Heart right ventricle (tissue), 16 donors: ENCODE results near the gene TMEM184A. TPM values are rescaled to one million over a fixed set of nuclear protein-coding genes. Genes with fewer than 3 reads are reported as not detected.

Source experiments
- ATAC-seq, 8 donors: fragments of 200-7000 bp; cut with Tn5 transposase; one replicate each; pipeline ENCODE4 v1.9.1; 2020; ENCODE audit warnings: mild to moderate bottlenecking in 8 of 8, moderate library complexity in 8 of 8, moderate number of reproducible peaks in 1 of 8
- DNase-seq, 2 donors: peaks; one replicate each; pipeline ENCODE4 v3.0.0-alpha.2; 2020
- H3K27ac ChIP-seq, 10 donors: fragments of 200-600 bp; sonication (generic) in 2 of 10; one replicate each; pipeline versions ENCODE4 v1.5.0 to v1.8.0; 2020 to 2022; ENCODE audit warnings: mild to moderate bottlenecking in 3 of 10
- H3K27me3 ChIP-seq, 7 donors: fragments of 200-600 bp; one replicate each; pipeline ENCODE4 v1.8.0; 2021 to 2022; ENCODE audit warnings: mild to moderate bottlenecking in 2 of 7
- H3K36me3 ChIP-seq, 9 donors: fragments of 200-600 bp; sonication (generic) in 1 of 9; one replicate each; pipeline versions ENCODE4 v1.5.0 to v1.8.0; 2020 to 2022; ENCODE audit warnings: mild to moderate bottlenecking in 2 of 9
- H3K4me1 ChIP-seq, 9 donors: fragments of 200-600 bp; sonication (generic) in 1 of 9; one replicate each; pipeline versions ENCODE4 v1.5.0 to v1.8.0; 2020 to 2022; ENCODE audit warnings: mild to moderate bottlenecking in 4 of 9
- H3K4me3 ChIP-seq, 10 donors: fragments of 200-600 bp; sonication (generic) in 2 of 10; one replicate each; pipeline versions ENCODE4 v1.5.0 to v1.8.0; 2020 to 2022; ENCODE audit warnings: mild to moderate bottlenecking in 7 of 10, moderate library complexity in 2 of 10
- H3K9me3 ChIP-seq, 11 donors: fragments of 200-600 bp in 10 of 11; sonication (generic) in 2 of 11; one replicate each; pipeline versions ENCODE4 v1.5.0 to v1.8.0; 2013 to 2022; ENCODE audit warnings: mild to moderate bottlenecking in 2 of 11, control low read depth in 1 of 11, moderate library complexity in 1 of 11
- WGBS, 2 donors: extraction: QIAGEN DNeasy Blood & Tissue Kit; methylation state at CpG; one replicate each; pipeline ENCODE4 v1.1.7; 2013; ENCODE audit warnings: inconsistent platforms in 1 of 2; 5-methylcytosine and 5-hydroxymethylcytosine counted together
- intact Hi-C, 10 donors: fragments of 100-400 bp; cut with DNase I; formaldehyde crosslinking; loops; one replicate each; pipeline versions ENCODE4 v1.11.1 to v1.14.2; 2022
- polyA plus RNA-seq, 2 donors: library from polyadenylated mRNA; stranded (reverse); fragments of 200-250 nt; gene quantifications; one replicate each; pipeline ENCODE4 v1.2.3, GENCODE V29; 2013
- total RNA-seq, 10 donors: library from RNA; stranded (reverse); fragmentation: NEBNext Ultra II Directional in 3 of 10; extraction: Animal tissue kit (Norgen Biotek cat#: 25700) in 3 of 10; gene quantifications; one replicate each; pipeline versions ENCODE4 v1.2.1 to v1.2.4, GENCODE V29; 2021 to 2023
- TF ChIP-seq, protein P1 (sequence below), 9 donors: fragments of 200-600 bp; sonication (generic) in 2 of 9; IDR thresholded peaks; one replicate each; pipeline versions ENCODE4 v1.5.0 to v1.8.0; 2021 to 2022; ENCODE audit warnings: antibody characterized with exemption in 9 of 9, mild to moderate bottlenecking in 5 of 9, moderate library complexity in 1 of 9
- donor health status: Arrhythmogenic right ventricular cardiomyopathy.
- donor health status: ischemic (EF 13 %, LVEDD 7.1; RV severe dilation, severe dysfunction).
- donor health status: healthy with polysubstance abuse.
- donor health status: DM: no; HTN: yes; CAD: no.
- donor health status: DM: no; HTN: no; CAD: no.
- donor health status: ischemic (EF 25% LVEDD 6.9; RV normal size, moderate dysfunction).
- donor health status: ischemic (EF 25% LVEDD 5.7; RV mildly dilated, moderate dysfunction).
- donor health status: healthy.
- donor health status: DM: yes; HTN: yes; CAD: no.
- donor health status: Ischemic cardiomyopathy.
- donor health status: ischemic (EF 35%, LVEDD 5.7; RV mildly dilated, moderate dysfunction).
- donor health status: nonischemic (EF 11% LVEDD 7.7; RV severe dilation, severe dysfunction).
- donor health status: DM: yes; HTN: yes; CAD: no.
- donor health status: PGD.
- donor health status: ischemic (EF 29% LVEDD 5.4; RV normal size, mild dysfunction).
- donor health status: nonischemic (EF 23%, LVEDD 6.1; RV moderate dilation, normal function).

TMEM184A gene
- total and polyA plus RNA-seq, 12 donors = 0.09 to 1.2 (median 0.51) TPM

- no peak for DNase-seq
- Histone ChIP-seq H3K9me3 (no peaks in the 10 kb centered on the region), H3K27me3 (peaks cover 0 to 38% (median 17%) of the 10 kb centered on the region in 7 donors), H3K4me1 (no peaks in the 10 kb centered on the region), H3K36me3 (no peaks in the 10 kb centered on the region), H3K4me3 (no peak overlapping the region), H3K27ac (no peak overlapping the region)
- no peak for ATAC-seq
- TF ChIP-seq, protein P1, sequence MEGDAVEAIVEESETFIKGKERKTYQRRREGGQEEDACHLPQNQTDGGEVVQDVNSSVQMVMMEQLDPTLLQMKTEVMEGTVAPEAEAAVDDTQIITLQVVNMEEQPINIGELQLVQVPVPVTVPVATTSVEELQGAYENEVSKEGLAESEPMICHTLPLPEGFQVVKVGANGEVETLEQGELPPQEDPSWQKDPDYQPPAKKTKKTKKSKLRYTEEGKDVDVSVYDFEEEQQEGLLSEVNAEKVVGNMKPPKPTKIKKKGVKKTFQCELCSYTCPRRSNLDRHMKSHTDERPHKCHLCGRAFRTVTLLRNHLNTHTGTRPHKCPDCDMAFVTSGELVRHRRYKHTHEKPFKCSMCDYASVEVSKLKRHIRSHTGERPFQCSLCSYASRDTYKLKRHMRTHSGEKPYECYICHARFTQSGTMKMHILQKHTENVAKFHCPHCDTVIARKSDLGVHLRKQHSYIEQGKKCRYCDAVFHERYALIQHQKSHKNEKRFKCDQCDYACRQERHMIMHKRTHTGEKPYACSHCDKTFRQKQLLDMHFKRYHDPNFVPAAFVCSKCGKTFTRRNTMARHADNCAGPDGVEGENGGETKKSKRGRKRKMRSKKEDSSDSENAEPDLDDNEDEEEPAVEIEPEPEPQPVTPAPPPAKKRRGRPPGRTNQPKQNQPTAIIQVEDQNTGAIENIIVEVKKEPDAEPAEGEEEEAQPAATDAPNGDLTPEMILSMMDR (IDR thresholded peaks at IDR 0.05) = no peak
- 85 to 89% methylated on average over 24 of the region's 24 CpGs for WGBS, 2 donors
- intact Hi-C loops = no loop called here
Observed at GRCh38 chr7:1601956-1602355, 46.0 kb upstream of the TMEM184A start.

- Histone ChIP-seq H3K9me3 (no peaks in the 10 kb centered on the region), H3K27ac (no peak overlapping the region), H3K4me3 (no peak overlapping the region), H3K4me1 (no peaks in the 10 kb centered on the region), H3K27me3 (peaks cover 0 to 44% (median 27%) of the 10 kb centered on the region in 7 donors), H3K36me3 (no peaks in the 10 kb centered on the region)
- TF ChIP-seq, protein P1 (IDR thresholded peaks at IDR 0.05) = no peak
- 84 to 86% methylated on average over 29 of the region's 29 CpGs for WGBS, 2 donors
- DNase-seq = no peak
- intact Hi-C loops = loop anchor here in 1 of 10 donors (10.0 kb wide), 1 partner anchor 165 kb away; no protein-coding TSS in a partner anchor
- ATAC-seq = no peak
Observed at GRCh38 chr7:1599640-1600395, 43.8 kb upstream of the TMEM184A start.

GRCh38 chr7:1598961-1599639, 43.1 kb upstream of the TMEM184A start:
- ATAC-seq = no peak

DNA sequence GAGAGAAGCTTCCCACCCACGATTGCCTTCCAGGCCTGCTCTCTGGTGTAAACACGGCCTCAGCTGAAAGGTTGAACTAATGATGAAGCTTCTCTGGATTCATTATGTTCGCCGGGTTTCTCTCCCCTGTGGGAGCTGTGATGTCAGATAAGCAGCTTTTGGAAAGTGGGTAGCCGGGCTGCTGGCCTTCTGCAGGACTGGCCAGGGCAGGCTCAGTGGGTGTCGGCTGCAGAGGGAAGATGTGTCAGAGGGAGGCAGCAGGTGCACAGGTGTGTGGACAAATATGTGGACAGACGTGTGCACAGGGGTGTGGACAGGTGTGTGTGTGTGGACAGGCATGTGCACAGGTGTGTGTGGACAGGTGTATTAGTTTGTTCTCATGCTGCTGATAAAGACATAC, 42.3 kb upstream of the TMEM184A start:
- Histone ChIP-seq H3K4me1 (no peaks in the 10 kb centered on the region), H3K27ac (no peak overlapping the region), H3K27me3 (peaks cover 0 to 46% (median 29%) of the 10 kb centered on the region in 7 donors), H3K9me3 (no peaks in the 10 kb centered on the region), H3K4me3 (no peak overlapping the region), H3K36me3 (no peaks in the 10 kb centered on the region)
- TF ChIP-seq, protein P1 (IDR thresholded peaks at IDR 0.05) = no peak
- intact Hi-C loops = loop anchor here in 1 of 10 donors (10.0 kb wide), 1 partner anchor 167 kb away; no protein-coding TSS in a partner anchor
- WGBS, 2 donors = 86 to 92% methylated on average over 7 of the region's 7 CpGs
- ATAC-seq = no peak
- DNase-seq = no peak

More at GRCh38 chr7:1598961-1599639, 43.1 kb upstream of the TMEM184A start:
- Histone ChIP-seq H3K4me3 (no peak overlapping the region), H3K4me1 (no peaks in the 10 kb centered on the region), H3K27me3 (peaks cover 0 to 38% (median 27%) of the 10 kb centered on the region in 7 donors), H3K27ac (no peak overlapping the region), H3K9me3 (no peaks in the 10 kb centered on the region), H3K36me3 (no peaks in the 10 kb centered on the region)
- intact Hi-C loops = loop anchor here in 1 of 10 donors (10.0 kb wide), 1 partner anchor 166 kb away; no protein-coding TSS in a partner anchor
- DNase-seq = no peak
- 90 to 93% methylated on average over 12 of the region's 12 CpGs for whole genome bisulfite sequencing, 2 donors
- TF ChIP-seq, protein P1 (IDR thresholded peaks at IDR 0.05) = no peak
